22Rv1 (cell line): ENCODE data around the gene SCGN.

Source experiments
- H3K27ac ChIP-seq: fragments of 450-650 bp; 2 replicates; pipeline ENCODE4 v1.5.1; 2017
- ZFX ChIP-seq: fragments of 450-650 bp; IDR thresholded peaks from 2 replicates; pipeline ENCODE4 v1.6.1; 2017; ENCODE audit warnings: antibody characterized with exemption, borderline replicate concordance
- TF ChIP-seq, protein P1 (sequence below): fragments of 450-650 bp; IDR thresholded peaks from 2 replicates; pipeline ENCODE4 v1.5.1; 2017; ENCODE audit warnings: mild to moderate bottlenecking

SCGN gene

DNA sequence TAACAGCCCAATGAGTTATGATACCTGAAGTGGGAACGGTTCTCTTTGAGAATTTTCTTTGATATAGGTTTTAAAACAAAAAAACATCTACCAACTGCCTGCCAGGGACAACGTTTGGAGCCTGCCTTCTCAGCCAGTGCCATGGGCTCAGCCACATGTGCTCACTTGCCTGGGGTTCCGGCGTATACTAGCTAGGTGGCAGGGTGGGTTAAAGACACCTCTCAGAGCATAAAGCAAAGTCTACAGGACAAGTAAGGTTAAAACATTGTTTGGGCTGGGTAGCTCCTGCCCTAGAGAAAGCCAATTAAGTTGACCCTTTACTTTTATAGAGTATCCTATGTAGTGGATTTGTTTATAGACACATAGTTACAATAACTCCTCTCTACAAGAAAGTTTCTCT, 38.0 kb upstream of the SCGN start:
- no peak for TF ChIP-seq ZFX
- TF ChIP-seq, protein P1, sequence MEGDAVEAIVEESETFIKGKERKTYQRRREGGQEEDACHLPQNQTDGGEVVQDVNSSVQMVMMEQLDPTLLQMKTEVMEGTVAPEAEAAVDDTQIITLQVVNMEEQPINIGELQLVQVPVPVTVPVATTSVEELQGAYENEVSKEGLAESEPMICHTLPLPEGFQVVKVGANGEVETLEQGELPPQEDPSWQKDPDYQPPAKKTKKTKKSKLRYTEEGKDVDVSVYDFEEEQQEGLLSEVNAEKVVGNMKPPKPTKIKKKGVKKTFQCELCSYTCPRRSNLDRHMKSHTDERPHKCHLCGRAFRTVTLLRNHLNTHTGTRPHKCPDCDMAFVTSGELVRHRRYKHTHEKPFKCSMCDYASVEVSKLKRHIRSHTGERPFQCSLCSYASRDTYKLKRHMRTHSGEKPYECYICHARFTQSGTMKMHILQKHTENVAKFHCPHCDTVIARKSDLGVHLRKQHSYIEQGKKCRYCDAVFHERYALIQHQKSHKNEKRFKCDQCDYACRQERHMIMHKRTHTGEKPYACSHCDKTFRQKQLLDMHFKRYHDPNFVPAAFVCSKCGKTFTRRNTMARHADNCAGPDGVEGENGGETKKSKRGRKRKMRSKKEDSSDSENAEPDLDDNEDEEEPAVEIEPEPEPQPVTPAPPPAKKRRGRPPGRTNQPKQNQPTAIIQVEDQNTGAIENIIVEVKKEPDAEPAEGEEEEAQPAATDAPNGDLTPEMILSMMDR, result no peak
- H3K27ac ChIP-seq, result no peak overlapping the region

DNA sequence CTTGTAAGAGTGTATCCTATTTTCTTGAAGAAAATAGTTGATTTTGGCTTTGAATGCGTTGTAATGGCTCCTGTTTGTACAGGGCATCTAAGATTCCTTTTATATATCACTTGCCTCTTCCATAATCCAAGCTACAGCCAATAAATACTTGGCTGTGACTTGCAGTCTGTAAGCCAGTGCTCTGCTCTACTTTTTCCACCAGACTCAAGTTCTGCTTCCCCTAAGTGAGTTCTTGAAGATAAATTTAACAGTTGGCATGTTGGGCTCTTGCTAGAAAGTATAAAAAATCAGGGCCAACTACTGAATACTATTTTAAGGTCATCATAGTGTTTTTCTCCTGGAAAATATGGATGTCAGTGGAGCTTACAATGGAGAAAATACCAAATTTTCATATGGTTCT, 36.5 kb upstream of the SCGN start:
- no peak overlapping the region for H3K27ac ChIP-seq
- TF ChIP-seq ZFX, result no peak
- TF ChIP-seq, protein P1, result no peak

DNA sequence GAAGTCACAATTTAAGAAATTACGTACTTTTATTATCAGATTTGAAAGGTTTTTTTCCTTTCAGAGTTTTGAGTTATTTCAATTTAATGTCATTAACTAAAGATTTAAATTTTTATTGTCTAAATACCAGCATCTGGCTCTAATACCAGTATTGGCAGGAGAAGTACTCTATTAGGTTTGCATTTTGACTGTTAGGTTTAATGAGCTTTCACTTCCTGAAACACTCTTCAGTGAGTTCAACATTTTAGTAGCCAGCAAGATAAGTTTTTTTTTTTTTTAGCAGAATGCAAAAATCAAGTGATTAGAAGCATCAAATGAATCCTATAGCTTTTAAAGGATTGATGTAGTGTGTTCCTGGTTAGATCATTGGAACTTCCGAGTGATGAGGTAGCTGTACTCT, 34.0 kb upstream of the SCGN start:
- TF ChIP-seq ZFX, result no peak
- TF ChIP-seq, protein P1, result no peak
- H3K27ac ChIP-seq, result no peak overlapping the region

DNA sequence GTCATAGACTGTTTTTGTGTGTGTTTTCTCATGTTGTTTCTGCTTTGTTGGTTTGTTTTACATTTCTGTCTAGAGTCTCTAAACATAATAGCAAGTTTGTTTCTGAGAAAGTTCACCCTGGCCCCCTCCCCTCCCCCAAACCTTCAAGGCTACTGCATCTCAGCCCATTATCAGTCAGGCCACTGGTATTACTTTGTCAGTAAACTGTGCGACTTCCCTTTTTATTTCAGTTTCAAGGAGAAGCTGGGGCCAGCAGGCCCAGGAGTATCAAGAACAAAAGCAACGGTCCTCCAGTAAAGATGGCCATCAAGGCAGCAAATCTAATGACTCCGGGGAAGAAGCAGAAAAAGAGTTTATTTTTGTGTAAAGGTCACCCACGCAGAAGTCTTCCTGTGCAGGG, 32.8 kb upstream of the SCGN start:
- no peak for TF ChIP-seq ZFX
- TF ChIP-seq, protein P1, result no peak
- no peak overlapping the region for H3K27ac ChIP-seq

DNA sequence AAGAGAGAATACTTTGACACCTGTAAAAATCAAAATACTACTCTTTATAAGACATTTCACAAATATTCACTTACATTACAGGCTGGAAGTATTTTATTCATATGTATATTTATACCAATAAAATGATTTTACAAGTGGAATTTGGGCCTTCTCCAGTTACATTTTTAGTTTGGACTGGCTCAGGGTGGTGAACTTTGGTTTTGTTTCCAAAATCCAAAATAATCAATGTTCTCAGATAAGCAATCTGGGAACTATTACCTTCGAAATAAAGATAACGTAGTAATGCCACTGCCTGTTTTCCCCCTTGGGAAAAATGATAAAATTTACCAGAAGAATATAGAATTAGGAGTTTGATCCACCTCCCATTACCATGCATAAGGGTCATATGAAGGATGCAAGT, 31.6 kb upstream of the SCGN start:
- H3K27ac ChIP-seq, result no peak overlapping the region
- TF ChIP-seq, protein P1, result no peak
- TF ChIP-seq ZFX, result no peak

DNA sequence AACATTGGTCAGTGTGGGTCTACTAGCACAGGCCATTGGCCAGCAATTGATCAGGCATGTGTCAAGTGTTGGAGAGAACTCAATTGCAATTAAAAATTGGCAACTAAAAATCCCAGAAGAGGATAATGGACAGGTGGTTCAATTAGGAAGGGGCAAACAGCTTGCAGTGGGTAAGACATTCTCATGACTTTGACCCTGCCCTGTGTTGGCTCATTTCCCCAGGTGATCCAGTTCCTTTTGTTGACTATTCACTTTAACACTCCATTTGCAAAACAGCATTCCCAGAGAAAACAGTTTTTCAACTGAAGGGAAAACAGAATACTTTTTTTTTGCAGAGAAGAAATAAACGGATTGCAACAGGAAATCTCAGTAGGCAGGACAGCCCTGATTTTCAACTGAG, 28.9 kb upstream of the SCGN start:
- no peak overlapping the region for H3K27ac ChIP-seq
- no peak for TF ChIP-seq ZFX
- TF ChIP-seq, protein P1, result no peak

DNA sequence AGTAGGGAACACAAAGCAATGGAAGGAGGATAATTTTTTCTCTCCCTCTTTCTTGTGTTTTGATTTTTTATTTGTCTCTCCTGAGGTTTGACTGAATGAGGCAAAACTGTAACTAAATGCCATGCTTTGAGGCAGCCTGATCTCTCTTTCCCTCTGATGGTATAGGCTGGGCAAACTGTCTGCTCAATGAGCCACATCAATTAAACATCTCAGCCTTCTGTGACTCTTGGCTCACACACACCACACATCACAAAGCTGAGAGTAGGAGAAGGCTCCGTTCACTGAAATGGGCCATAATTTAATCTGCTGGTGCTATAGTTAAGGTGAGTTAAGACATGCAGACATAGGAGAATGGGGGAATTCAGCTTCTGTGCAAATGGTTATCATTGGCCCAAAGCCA, 28.1 kb upstream of the SCGN start:
- H3K27ac ChIP-seq, result no peak overlapping the region
- TF ChIP-seq, protein P1, result no peak
- no peak for TF ChIP-seq ZFX

DNA sequence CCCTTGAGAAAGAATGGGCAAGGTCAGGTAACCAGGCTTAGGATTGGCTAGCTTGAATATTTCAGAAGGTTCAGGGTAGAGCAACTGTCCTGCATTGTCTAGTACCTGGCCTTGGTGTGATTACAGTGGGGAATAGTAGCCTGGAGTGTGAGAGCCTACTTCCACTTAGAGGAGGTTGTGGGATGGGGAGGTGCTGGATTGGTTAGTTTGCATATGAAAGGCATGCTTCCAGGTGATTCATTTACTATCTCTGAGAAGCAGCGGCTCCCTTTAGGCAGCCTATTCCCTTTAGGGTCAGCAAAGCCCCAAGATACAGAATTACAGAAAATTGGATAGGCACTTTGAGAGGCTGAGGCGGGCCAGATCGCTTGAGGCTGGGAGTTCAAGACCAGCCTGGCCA, 25.0 kb upstream of the SCGN start:
- H3K27ac ChIP-seq, result no peak overlapping the region
- TF ChIP-seq, protein P1, result no peak
- no peak for TF ChIP-seq ZFX
